Measurements from ENCODE around the gene CCDC154.
A peak's percentile ranks its signal among the peaks of the same experiment; 100 is the strongest.

DNA sequence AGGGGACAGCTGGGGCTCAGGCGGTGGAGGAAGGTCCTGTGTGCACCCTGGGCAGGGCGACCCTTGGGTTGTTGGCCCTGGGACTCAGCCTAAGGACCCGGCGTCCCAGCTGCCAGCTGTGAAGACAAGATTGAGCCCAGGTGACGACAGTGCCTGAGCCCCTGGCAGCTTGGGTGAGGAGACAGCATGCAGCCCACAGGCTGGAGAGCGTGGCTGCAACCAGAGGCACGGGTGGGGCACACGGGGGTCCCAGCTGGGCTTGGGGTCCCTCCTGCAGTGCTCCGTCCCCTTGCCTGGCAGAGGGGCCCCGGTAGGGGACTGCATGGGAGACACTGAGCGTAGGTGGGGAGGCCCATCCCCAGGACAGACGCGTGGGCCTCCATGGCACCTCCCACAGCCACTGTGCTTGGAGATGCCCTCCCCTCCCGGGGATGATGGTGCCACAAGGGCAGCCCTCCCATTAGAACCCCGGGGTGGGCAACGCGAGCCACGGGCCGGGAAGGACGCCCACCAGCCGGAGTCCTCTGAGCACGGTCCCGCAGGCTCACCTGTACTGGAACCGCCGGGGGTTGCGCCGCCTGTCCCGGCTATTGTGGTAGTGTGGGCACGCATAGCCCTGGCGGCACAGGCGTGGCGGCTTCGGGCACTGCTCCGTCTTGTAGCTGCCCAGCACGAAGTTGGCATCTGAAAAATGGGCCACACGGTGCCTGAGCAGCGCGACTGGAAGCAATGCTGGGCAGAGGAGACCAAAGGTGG, 45.4 kb downstream of the CCDC154 start:
- TF ChIP-seq POLR2A (IDR thresholded peaks at IDR 0.05; ENCODE audit: low read depth, low read length) (peak; percentile 44), RELA (IDR thresholded peaks at IDR 0.05; ENCODE audit: borderline replicate concordance, partially characterized antibody) (no peak), SRF (IDR thresholded peaks at IDR 0.05; ENCODE audit: low read depth in 2 of 2, low read length in 2 of 2) (no peak), JUNB (IDR thresholded peaks at IDR 0.05) (no peak), CHD4 (IDR thresholded peaks at IDR 0.05) (no peak), FOXK2 (IDR thresholded peaks at IDR 0.05) (no peak), FOS (IDR thresholded peaks at IDR 0.05; ENCODE audit: borderline replicate concordance, extremely low read depth, insufficient read length) (no peak)
- TF ChIP-seq, protein P1, sequence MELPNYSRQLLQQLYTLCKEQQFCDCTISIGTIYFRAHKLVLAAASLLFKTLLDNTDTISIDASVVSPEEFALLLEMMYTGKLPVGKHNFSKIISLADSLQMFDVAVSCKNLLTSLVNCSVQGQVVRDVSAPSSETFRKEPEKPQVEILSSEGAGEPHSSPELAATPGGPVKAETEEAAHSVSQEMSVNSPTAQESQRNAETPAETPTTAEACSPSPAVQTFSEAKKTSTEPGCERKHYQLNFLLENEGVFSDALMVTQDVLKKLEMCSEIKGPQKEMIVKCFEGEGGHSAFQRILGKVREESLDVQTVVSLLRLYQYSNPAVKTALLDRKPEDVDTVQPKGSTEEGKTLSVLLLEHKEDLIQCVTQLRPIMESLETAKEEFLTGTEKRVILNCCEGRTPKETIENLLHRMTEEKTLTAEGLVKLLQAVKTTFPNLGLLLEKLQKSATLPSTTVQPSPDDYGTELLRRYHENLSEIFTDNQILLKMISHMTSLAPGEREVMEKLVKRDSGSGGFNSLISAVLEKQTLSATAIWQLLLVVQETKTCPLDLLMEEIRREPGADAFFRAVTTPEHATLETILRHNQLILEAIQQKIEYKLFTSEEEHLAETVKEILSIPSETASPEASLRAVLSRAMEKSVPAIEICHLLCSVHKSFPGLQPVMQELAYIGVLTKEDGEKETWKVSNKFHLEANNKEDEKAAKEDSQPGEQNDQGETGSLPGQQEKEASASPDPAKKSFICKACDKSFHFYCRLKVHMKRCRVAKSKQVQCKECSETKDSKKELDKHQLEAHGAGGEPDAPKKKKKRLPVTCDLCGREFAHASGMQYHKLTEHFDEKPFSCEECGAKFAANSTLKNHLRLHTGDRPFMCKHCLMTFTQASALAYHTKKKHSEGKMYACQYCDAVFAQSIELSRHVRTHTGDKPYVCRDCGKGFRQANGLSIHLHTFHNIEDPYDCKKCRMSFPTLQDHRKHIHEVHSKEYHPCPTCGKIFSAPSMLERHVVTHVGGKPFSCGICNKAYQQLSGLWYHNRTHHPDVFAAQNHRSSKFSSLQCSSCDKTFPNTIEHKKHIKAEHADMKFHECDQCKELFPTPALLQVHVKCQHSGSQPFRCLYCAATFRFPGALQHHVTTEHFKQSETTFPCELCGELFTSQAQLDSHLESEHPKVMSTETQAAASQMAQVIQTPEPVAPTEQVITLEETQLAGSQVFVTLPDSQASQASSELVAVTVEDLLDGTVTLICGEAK (IDR thresholded peaks at IDR 0.05; ENCODE audit: borderline replicate concordance), result no peak
- TF ChIP-seq, protein P2, sequence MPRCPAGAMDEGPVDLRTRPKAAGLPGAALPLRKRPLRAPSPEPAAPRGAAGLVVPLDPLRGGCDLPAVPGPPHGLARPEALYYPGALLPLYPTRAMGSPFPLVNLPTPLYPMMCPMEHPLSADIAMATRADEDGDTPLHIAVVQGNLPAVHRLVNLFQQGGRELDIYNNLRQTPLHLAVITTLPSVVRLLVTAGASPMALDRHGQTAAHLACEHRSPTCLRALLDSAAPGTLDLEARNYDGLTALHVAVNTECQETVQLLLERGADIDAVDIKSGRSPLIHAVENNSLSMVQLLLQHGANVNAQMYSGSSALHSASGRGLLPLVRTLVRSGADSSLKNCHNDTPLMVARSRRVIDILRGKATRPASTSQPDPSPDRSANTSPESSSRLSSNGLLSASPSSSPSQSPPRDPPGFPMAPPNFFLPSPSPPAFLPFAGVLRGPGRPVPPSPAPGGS (IDR thresholded peaks at IDR 0.05; ENCODE audit: borderline replicate concordance, insufficient read depth, low read depth, low read length, poor library complexity, severe bottlenecking), result no peak

Data from GM12878 (cell line).